HL-60 (cell line): ENCODE measurements around the gene TNFRSF9.
"Not testable (repeated sequence)": the region's sequence is repeated elsewhere in the genome, so short reads cannot be mapped to it uniquely, and the experiment has no call there.

ENCODE experiments used
- DNase-seq, 2 experiments: peaks; one replicate each; pipeline ENCODE4 v3.0.0-alpha.2; 2010 to 2020; ENCODE audit warnings: low read depth in 1 of 2, low spot score in 1 of 2
- H3K27ac ChIP-seq: fragments of 250-450 bp; sonication (Bioruptor Pico); replicated peaks from 2 replicates; pipeline ENCODE4 v1.5.1; 2020; ENCODE audit warnings: mild to moderate bottlenecking, moderate library complexity
- H3K27me3 ChIP-seq: fragments of 250-450 bp; sonication (Bioruptor Pico); 2 replicates; pipeline ENCODE4 v1.5.1; 2021; ENCODE audit warnings: mild to moderate bottlenecking, moderate library complexity; ENCODE audit not compliant: insufficient read depth, poor library complexity, severe bottlenecking
- H3K4me3 ChIP-seq: replicated peaks from 2 replicates; pipeline ENCODE4 v1.5.1; 2011; ENCODE audit warnings: mild to moderate bottlenecking, control low read depth, low read length; ENCODE audit not compliant: insufficient read depth
- CTCF ChIP-seq: IDR thresholded peaks from one replicate; pipeline ENCODE4 v1.5.1; 2011; ENCODE audit warnings: low read length, control low read depth, inconsistent platforms; ENCODE audit not compliant: insufficient read depth
- GABPA ChIP-seq: IDR thresholded peaks from 2 replicates; pipeline ENCODE4 v1.6.1; 2012; ENCODE audit warnings: low read depth
- POLR2AphosphoS5 ChIP-seq: IDR thresholded peaks from 2 replicates; pipeline ENCODE4 v1.6.1; 2012; ENCODE audit warnings: low read depth
- REST ChIP-seq: IDR thresholded peaks from 2 replicates; pipeline ENCODE4 v1.6.1; 2012; ENCODE audit warnings: low read depth; ENCODE audit not compliant: insufficient replicate concordance
- SPI1 ChIP-seq: IDR thresholded peaks from 2 replicates; pipeline ENCODE4 v1.6.1; 2012; ENCODE audit warnings: low read depth, mild to moderate bottlenecking, borderline replicate concordance

Gene TNFRSF9

GRCh38 chr1:7964476-7964875, 23.8 kb upstream of the TNFRSF9 start:
- H3K27me3 ChIP-seq, result no peaks in the 10 kb centered on the region
- DNase-seq, result no peak
- H3K27ac ChIP-seq, result no peak overlapping the region
- no peak overlapping the region for H3K4me3 ChIP-seq
- no peak for TF ChIP-seq POLR2AphosphoS5
- TF ChIP-seq REST, result no peak
- no peak for TF ChIP-seq SPI1
- TF ChIP-seq CTCF, result no peak
- TF ChIP-seq GABPA, result no peak

- DNase-seq, H3K4me3 ChIP-seq, H3K27me3 ChIP-seq, H3K27ac ChIP-seq: not testable (repeated sequence)
Measured at GRCh38 chr1:7963841-7964240, 23.2 kb upstream of the TNFRSF9 start.

- H3K27ac ChIP-seq, H3K4me3 ChIP-seq, DNase-seq, H3K27me3 ChIP-seq: not testable (repeated sequence)
Measured at GRCh38 chr1:7963378-7963730, 22.7 kb upstream of the TNFRSF9 start.

- TF ChIP-seq GABPA, result no peak
- TF ChIP-seq REST, result no peak
- no peak for TF ChIP-seq CTCF
- TF ChIP-seq POLR2AphosphoS5, result no peak
- no peak for TF ChIP-seq SPI1
- H3K4me3 ChIP-seq, result peak overlapping the region; percentile 87
- no peaks in the 10 kb centered on the region for H3K27me3 ChIP-seq
- no peak for DNase-seq
- peak overlapping the region; percentile 79 for H3K27ac ChIP-seq
Measured at GRCh38 chr1:7962636-7963377, 22.2 kb upstream of the TNFRSF9 start.

- no peak for DNase-seq
- H3K4me3 ChIP-seq, result peak overlapping the region; percentile 87
- TF ChIP-seq CTCF (no peak), REST (no peak), GABPA (no peak)
- H3K27ac ChIP-seq, result peak overlapping the region; percentile 79
- no peaks in the 10 kb centered on the region for H3K27me3 ChIP-seq
Measured at GRCh38 chr1:7962014-7962335, 21.3 kb upstream of the TNFRSF9 start.
